Esophagus (tissue), 2 donors: ENCODE results near the gene MCM3AP. TPM values are rescaled to one million over a fixed set of nuclear protein-coding genes. Genes with fewer than 3 reads are reported as not detected.

Experiments used
- H3K27ac ChIP-seq, 2 donors: one replicate each; pipeline ENCODE4 v1.5.1; 2013; ENCODE audit warnings: low read depth in 2 of 2, mild to moderate bottlenecking in 2 of 2, inconsistent platforms in 1 of 2, low read length in 1 of 2, moderate library complexity in 1 of 2
- H3K27me3 ChIP-seq, 2 donors: one replicate each; pipeline ENCODE4 v1.6.1; 2013; ENCODE audit warnings: low read length in 2 of 2, control low read depth in 1 of 2, mild to moderate bottlenecking in 1 of 2; ENCODE audit not compliant: insufficient read depth in 2 of 2, control insufficient read depth in 1 of 2
- H3K36me3 ChIP-seq, 2 donors: one replicate each; pipeline ENCODE4 v1.6.1; 2013; ENCODE audit warnings: low read length in 1 of 2; ENCODE audit not compliant: control insufficient read depth in 2 of 2, insufficient read depth in 2 of 2
- H3K4me1 ChIP-seq, 2 donors: one replicate each; pipeline ENCODE4 v1.6.1; 2013; ENCODE audit warnings: low read length in 1 of 2; ENCODE audit not compliant: control insufficient read depth in 2 of 2, insufficient read depth in 2 of 2
- H3K4me3 ChIP-seq, 2 donors: one replicate each; pipeline ENCODE4 v1.5.1; 2013; ENCODE audit warnings: low read length in 2 of 2, mild to moderate bottlenecking in 2 of 2, low read depth in 1 of 2, moderate library complexity in 1 of 2
- H3K9me3 ChIP-seq, 2 donors: one replicate each; pipeline ENCODE4 v1.6.1; 2013; ENCODE audit warnings: mild to moderate bottlenecking in 2 of 2, low read depth in 1 of 2, low read length in 1 of 2, moderate library complexity in 1 of 2; ENCODE audit not compliant: control insufficient read depth in 2 of 2, insufficient read depth in 1 of 2
- WGBS, 2 donors: extraction: QIAGEN DNeasy Blood & Tissue Kit; methylation state at CpG; one replicate each; pipeline ENCODE4 v1.1.7; 2013; 5-methylcytosine and 5-hydroxymethylcytosine counted together
- polyA plus RNA-seq, 2 donors: library from polyadenylated mRNA; stranded (reverse); fragments of 200-250 nt; gene quantifications; one replicate each; pipeline ENCODE4 v1.2.3, GENCODE V29; 2013
- donor health status: healthy with polysubstance abuse.
- donor health status: Bipolar disorder and iron deficiency.

Gene MCM3AP
- polyA plus RNA-seq, 2 donors, result 27.1 to 29.2 TPM

DNA sequence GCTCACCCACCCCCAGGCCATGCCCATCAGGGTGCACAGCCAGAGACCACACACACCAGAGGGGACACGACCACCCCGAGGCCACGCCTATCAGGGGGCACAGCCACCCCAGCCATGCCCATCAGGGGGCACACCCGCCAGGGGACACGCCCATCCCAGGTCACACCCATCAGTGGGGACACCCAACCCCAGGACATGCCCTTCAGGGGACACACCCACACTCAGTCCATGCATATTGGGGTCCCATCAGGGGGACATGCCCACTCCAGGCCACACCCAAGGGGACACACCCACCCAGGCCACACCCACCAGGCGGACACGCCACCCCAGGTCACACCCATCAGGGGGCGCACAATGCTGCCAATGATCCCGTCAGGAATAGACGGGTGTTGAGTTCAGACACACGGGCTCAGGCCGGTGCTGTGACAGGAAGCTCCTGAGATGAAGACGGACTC lies 20.7 kb downstream of the MCM3AP start:
- Histone ChIP-seq H3K36me3 (peaks cover 19 to 51% of the 10 kb centered on the region in 2 donors), H3K27ac (no peak overlapping the region), H3K4me1 (no peaks in the 10 kb centered on the region), H3K9me3 (no peaks in the 10 kb centered on the region), H3K27me3 (no peaks in the 10 kb centered on the region), H3K4me3 (no peak overlapping the region)
- 86 to 89% methylated on average over 13 of the region's 13 CpGs for WGBS, 2 donors

DNA sequence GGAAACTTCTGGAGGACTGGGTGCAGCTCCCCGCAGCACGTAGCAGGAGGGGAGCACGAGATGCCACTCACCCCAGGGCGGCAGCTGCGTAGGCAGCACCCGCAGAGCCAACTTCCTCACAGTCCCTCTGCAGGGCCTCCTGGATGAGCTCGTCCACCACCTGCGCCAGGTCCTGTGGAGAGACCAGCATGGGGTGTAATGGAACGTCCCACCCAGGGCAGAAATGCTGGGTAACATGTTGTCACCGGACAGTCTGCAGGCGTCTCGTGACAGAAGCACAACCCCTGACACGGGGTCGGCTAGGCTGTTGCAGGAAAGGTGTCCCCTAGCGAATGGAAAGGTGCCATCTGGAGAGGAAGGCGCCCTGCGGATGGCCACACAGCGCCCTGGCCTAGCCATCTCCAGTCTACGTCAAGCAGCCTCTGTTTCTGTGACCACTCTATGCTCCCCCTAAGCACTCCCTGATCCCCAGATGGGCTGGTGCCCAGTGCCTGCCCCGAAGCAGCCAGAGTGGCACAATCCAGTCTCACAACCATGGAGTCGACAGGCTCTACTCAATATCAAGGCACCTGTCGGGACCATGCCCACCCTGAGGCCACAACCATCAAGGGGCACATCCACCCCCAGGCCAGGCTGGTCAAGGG lies 21.2 kb downstream of the MCM3AP start:
- no peaks in the 10 kb centered on the region for H3K9me3 ChIP-seq
- no peaks in the 10 kb centered on the region for H3K4me1 ChIP-seq
- H3K27me3 ChIP-seq, result no peaks in the 10 kb centered on the region
- no peak overlapping the region for H3K27ac ChIP-seq
- peaks cover 16 to 48% of the 10 kb centered on the region in 2 donors for H3K36me3 ChIP-seq
- no peak overlapping the region for H3K4me3 ChIP-seq
- WGBS, 2 donors, result 92 to 94% methylated on average over 22 of the region's 22 CpGs

DNA sequence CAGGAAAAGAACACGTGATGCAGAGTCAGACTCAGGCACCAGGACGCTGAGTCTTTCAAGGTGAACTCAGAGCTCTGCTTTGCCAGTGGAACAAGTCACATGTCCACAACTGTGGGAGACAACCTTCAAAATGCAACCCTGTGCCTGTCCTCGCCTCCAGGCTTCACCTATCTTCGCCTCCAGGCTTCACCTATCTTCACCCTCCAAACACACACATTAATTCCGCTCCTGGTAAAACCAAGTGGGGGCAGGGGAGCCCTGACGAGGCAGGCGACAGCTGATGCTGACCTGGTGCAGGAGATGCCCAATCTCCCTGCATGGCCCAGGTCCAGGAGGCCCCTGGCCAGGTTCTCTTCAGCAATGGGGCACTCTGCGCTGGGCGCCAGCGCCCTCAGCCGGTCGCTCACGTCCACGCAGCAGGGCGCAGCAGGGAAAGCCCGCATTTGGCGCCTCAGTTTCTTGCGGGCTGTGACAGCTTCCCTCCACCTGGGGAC lies 28.9 kb downstream of the MCM3AP start:
- WGBS, 2 donors, result 93 to 95% methylated on average over 18 of the region's 18 CpGs

DNA sequence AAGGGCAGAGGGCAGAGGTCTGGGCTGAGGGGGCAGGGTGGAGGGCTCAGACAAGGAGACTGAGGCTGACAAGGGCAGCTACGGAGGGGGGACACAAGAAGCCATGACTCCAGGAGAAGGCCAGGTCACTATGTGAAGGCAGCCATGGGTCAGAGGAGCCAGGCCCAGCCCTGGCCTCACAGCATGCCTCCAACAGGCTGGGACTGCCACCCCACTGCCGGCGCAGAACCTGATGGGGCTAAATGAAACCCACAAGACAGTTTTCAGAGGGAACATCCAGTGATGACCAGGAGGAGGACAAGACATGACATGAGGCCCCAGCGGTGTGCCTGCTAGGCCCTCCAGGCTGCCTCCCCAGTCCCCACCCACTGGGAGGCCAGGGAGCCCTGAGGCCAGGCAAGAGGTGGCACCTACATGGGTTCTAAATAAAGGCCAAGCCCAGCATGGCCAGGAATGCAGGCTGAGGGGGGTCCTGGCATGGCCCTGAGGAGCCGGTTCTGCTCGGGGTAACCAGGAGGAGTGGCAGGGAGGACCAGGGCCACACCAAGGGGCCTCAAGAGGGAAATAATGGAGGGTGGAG lies 29.6 kb downstream of the MCM3AP start:
- Histone ChIP-seq H3K36me3 (peaks cover 22 to 45% of the 10 kb centered on the region in 2 donors), H3K4me1 (no peaks in the 10 kb centered on the region), H3K27me3 (no peaks in the 10 kb centered on the region), H3K27ac (no peak overlapping the region), H3K9me3 (no peaks in the 10 kb centered on the region), H3K4me3 (no peak overlapping the region)
- WGBS, 2 donors, result 93 to 96% methylated on average over 6 of the region's 6 CpGs

More for the DNA sequence above, 28.9 kb downstream of the MCM3AP start:
- Histone ChIP-seq H3K4me3 (no peak overlapping the region), H3K27ac (no peak overlapping the region), H3K4me1 (no peaks in the 10 kb centered on the region), H3K27me3 (no peaks in the 10 kb centered on the region), H3K36me3 (peaks cover 24 to 50% of the 10 kb centered on the region in 2 donors), H3K9me3 (no peaks in the 10 kb centered on the region)

DNA sequence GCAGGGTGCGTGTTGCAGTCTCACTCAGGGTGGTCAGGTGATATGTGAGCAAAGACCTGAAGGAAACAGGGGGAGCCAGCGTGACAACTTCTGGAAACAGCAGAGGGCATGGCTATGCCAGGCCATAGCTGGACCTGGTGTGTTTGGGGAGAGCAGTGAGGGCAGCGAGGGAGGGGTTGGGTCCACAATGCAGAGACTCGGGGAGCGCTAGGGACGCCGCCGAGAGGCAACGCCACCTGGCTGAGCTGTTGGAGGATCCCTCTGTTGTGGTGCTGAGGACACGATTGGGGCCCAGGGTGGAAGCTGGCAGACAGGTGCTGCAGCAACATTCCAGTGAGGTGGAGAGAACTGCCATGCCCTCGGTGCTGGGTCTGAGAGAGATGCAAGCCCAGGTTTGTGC lies 30.2 kb downstream of the MCM3AP start:
- Histone ChIP-seq H3K36me3 (peaks cover 22 to 46% of the 10 kb centered on the region in 2 donors), H3K27ac (no peak overlapping the region), H3K4me1 (no peaks in the 10 kb centered on the region), H3K27me3 (no peaks in the 10 kb centered on the region), H3K9me3 (no peaks in the 10 kb centered on the region), H3K4me3 (no peak overlapping the region)
- 92% methylated on average over 11 of the region's 11 CpGs for WGBS, 2 donors

DNA sequence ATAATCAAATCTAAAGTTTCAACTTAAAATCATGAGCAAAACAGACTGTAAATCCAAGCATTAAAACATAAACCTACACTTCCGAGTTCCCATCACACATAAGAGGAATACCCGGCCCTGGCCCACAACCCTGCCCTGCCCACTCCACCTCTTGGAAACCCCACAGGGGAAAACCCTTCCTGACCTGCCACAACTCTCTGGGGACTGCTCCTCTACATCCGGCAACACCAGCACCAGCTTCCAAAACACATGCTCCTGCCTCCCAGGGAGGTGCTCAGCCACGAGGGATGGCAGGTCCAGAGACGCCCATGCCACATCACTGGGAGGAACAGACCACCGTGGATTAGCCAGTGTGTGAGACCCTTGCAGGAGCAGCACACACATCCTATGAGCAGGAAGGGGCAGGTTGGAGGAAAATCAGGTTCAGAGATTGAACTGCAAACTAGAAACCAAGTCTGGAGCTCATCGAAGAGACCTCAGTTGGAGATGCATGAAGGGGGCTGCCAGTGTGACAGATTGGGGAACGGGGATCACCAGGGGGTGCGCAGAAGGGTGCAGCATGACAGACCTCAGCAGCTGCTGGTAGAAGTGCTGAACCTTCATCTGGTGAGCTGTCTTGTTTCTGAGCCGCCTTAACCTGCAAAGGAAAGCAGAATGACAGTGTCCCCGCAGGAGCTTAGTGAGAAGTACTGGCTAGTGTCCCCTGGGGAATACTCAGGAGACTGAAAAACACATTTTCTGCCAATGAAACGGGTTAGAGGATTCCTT lies 31.0 kb downstream of the MCM3AP start:
- H3K9me3 ChIP-seq, result no peaks in the 10 kb centered on the region
- peaks cover 22 to 51% of the 10 kb centered on the region in 2 donors for H3K36me3 ChIP-seq

DNA sequence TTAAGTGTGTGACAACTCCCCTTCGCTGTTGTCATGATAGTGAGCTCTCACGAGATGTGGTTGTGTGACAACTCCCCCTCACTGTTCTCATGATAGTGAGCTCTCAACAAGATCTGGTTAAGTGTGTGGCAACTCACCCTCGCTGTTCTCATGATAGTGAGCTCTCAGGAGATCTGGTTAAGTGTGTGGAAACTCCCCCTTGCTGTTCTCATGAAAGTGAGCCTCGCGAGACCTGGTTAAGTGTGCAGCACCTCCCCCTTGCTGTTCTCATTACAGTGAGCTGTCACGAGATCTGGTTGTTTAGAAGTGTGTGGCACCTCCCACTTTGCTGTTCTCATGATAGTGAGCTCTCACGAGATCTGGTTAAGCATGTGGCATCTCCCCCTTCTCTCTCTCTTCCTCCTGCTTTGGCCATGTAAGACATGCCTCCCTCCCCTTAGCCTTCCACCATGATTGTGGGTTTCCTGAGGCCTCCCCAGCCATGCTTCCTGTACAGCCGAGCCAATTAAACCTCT lies 31.7 kb downstream of the MCM3AP start:
- WGBS, 2 donors, result 75 to 79% methylated on average over 8 of the region's 8 CpGs
- no peak overlapping the region for H3K4me3 ChIP-seq
- no peaks in the 10 kb centered on the region for H3K27me3 ChIP-seq
- no peaks in the 10 kb centered on the region for H3K9me3 ChIP-seq
- no peak overlapping the region for H3K27ac ChIP-seq
- no peaks in the 10 kb centered on the region for H3K4me1 ChIP-seq
- H3K36me3 ChIP-seq, result peaks cover 22 to 52% of the 10 kb centered on the region in 2 donors

More for the DNA sequence above, 31.0 kb downstream of the MCM3AP start:
- Histone ChIP-seq H3K4me1 (no peaks in the 10 kb centered on the region), H3K27me3 (no peaks in the 10 kb centered on the region), H3K4me3 (no peak overlapping the region), H3K27ac (no peak overlapping the region)
- 87 to 89% methylated on average over 12 of the region's 12 CpGs for WGBS, 2 donors

DNA sequence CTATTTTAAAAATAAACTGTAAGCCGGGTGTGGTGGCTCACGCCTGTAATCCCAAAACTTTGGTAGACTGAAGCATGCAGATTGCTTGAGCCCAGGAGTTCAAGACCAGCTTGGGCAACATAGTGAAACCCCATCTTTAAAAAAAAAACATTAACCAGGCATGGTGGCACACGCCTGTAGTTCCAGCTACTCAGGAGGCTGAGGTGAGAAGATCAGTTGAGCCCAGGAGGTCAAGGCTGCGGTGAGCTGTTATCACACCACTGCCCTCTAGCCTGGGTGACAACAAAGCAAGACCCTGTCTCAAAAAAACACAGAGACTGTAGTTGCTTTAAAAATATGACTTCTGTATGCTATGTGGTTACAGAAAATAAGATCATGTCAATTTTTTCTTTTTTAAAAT lies 32.6 kb downstream of the MCM3AP start:
- H3K36me3 ChIP-seq, result peaks cover 23 to 54% of the 10 kb centered on the region in 2 donors
- H3K4me3 ChIP-seq, result no peak overlapping the region
- H3K4me1 ChIP-seq, result no peaks in the 10 kb centered on the region
- no peaks in the 10 kb centered on the region for H3K27me3 ChIP-seq
- no peaks in the 10 kb centered on the region for H3K9me3 ChIP-seq
- WGBS, 2 donors, result 89 to 90% methylated on average over 4 of the region's 4 CpGs
- no peak overlapping the region for H3K27ac ChIP-seq

DNA sequence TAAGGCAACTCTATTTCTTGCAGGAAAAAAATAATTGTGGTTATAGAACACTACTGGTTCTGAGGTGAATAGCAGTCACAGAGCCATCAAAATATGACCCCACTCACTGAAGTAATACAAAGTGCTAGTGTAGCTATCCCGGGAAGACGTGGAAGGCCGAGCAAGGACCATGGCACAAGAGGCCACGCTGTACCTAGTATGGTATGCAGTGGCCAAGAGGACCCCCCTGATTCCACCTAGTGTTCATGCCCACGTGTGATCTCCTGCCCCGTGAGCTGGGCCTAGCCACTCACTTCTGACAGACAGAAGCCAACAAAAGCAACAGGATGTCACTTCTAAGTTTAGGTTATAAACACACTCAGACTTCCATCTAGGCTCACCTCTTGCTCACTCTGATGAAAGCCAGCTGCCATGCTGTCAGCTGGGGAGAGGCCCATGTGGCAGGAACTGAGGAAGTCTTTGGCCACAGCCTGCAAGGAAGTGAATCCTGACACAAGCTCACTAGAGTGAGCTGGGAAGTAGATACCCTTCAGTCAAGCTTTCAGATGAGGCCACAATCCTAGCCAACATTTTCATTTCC lies 35.2 kb downstream of the MCM3AP start:
- WGBS, 2 donors, result 81 to 89% methylated on average over 6 of the region's 6 CpGs

More for the DNA sequence above, 35.2 kb downstream of the MCM3AP start:
- H3K4me1 ChIP-seq, result no peaks in the 10 kb centered on the region
- no peaks in the 10 kb centered on the region for H3K9me3 ChIP-seq
- no peaks in the 10 kb centered on the region for H3K27me3 ChIP-seq
- peaks cover 17 to 46% of the 10 kb centered on the region in 2 donors for H3K36me3 ChIP-seq
- no peak overlapping the region for H3K27ac ChIP-seq
- no peak overlapping the region for H3K4me3 ChIP-seq
